B cell (primary cell): ENCODE results near the gene EFNA5.

Experiments used
- EZH2 ChIP-seq: IDR thresholded peaks from 2 replicates; pipeline ENCODE4 v1.6.1; 2012; ENCODE audit warnings: borderline replicate concordance, low read depth, mild to moderate bottlenecking, moderate library complexity, low read length; ENCODE audit not compliant: insufficient read depth, poor library complexity, severe bottlenecking
- TF ChIP-seq, protein P1 (sequence below): fragments of 200-600 bp; IDR thresholded peaks from one replicate; pipeline ENCODE4 v1.8.0; 2022; ENCODE audit warnings: antibody characterized with exemption, mild to moderate bottlenecking

DNA sequence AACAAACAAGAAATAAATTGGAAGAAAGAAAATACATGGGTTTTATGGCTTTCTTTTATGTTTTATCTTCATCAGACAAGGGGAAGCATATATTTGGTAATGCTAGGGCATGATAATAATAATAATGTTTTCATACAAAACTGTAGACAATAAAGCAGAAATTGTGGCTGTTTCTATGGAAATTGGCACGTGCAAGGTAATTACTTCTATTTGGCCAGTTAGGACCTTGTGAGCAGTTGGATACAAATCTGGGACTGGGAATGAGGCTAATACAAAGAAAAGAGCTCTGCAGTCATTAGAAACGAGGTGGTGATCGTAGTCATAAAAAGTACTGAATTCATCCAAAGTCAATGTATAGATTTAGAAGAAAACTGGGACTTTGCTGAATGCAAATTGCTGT is 233.6 kb downstream of the EFNA5 start:
- TF ChIP-seq, protein P1, sequence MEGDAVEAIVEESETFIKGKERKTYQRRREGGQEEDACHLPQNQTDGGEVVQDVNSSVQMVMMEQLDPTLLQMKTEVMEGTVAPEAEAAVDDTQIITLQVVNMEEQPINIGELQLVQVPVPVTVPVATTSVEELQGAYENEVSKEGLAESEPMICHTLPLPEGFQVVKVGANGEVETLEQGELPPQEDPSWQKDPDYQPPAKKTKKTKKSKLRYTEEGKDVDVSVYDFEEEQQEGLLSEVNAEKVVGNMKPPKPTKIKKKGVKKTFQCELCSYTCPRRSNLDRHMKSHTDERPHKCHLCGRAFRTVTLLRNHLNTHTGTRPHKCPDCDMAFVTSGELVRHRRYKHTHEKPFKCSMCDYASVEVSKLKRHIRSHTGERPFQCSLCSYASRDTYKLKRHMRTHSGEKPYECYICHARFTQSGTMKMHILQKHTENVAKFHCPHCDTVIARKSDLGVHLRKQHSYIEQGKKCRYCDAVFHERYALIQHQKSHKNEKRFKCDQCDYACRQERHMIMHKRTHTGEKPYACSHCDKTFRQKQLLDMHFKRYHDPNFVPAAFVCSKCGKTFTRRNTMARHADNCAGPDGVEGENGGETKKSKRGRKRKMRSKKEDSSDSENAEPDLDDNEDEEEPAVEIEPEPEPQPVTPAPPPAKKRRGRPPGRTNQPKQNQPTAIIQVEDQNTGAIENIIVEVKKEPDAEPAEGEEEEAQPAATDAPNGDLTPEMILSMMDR = no peak
- TF ChIP-seq EZH2 = no peak
